K562 (cell line): Measurements from ENCODE around the gene ZBTB47. TPM values are rescaled to one million over a fixed set of nuclear protein-coding genes. Genes with fewer than 3 reads are reported as not detected.

ENCODE experiments used
- ATAC-seq: fragments of 200-7000 bp; cut with Tn5 transposase; 3 replicates; pipeline ENCODE4 v1.9.1; 2020; ENCODE audit warnings: moderate library complexity
- BruUV-seq: library from RNA; stranded (reverse); fragments of 400-500 nt; replicated peaks from 2 replicates; lab custom pipeline; 2021; lab: Mats Ljungman, UMichigan
- CTCF ChIA-PET: fragments of 300-600 bp; formaldehyde crosslinking; extraction: SDS; loops from one replicate; lab custom pipeline; 2021; ENCODE audit warnings: low intra/inter-chr PET ratio; lab: Yijun Ruan, JAX
- POLR2A ChIA-PET: fragments of 300-600, 350-650 bp; sonication (Branson Sonifier 250); formaldehyde crosslinking; extraction: SDS; loops from one replicate; lab custom pipeline; 2021; ENCODE audit warnings: antibody characterized with exemption, inconsistent platforms; lab: Yijun Ruan, JAX
- DNase-seq, 4 experiments: peaks; one replicate each; pipeline versions ENCODE4 v3.0.0 to v3.0.0-alpha.2; 2011 to 2018; ENCODE audit warnings: low spot score in 3 of 4, mixed read lengths in 3 of 4; ENCODE audit errors: extremely low read depth in 1 of 4
- FAIRE-seq: peaks from 2 replicates; lab custom pipeline; 2011; peaks lifted over from hg19 to GRCh38; lab: Jason Lieb, UNC
- H2AFZ ChIP-seq: 2 replicates; pipeline ENCODE4 v1.6.0; 2011; ENCODE audit warnings: low read depth, low read length, control low read depth, inconsistent platforms
- H3K27ac ChIP-seq: fragments of 200-600 bp; 3 replicates; pipeline ENCODE4 v1.8.0; 2011; ENCODE audit warnings: low read depth, mild to moderate bottlenecking, control low read depth, inconsistent platforms, low read length, moderate library complexity, mixed read lengths; ENCODE audit errors: extremely low read depth
- H3K27me3 ChIP-seq, 2 experiments: fragments of 300-600 bp in 1 of 2; 2 replicates in 1 of 2; 3 replicates in 1 of 2; pipeline versions ENCODE4 v1.6.0 to v1.8.0; 2011; ENCODE audit warnings: inconsistent platforms in 2 of 2, low read length in 2 of 2, mild to moderate bottlenecking in 1 of 2, mixed read lengths in 1 of 2, moderate library complexity in 1 of 2; ENCODE audit not compliant: control insufficient read depth in 2 of 2, insufficient read depth in 2 of 2
- H3K36me3 ChIP-seq: fragments of 300-600 bp; 3 replicates; pipeline ENCODE4 v1.8.0; 2011; ENCODE audit warnings: mild to moderate bottlenecking, low read length, inconsistent platforms; ENCODE audit not compliant: control insufficient read depth, insufficient read depth
- H3K4me1 ChIP-seq, 2 experiments: fragments of 200-600 bp in 1 of 2; replicated peaks in 1 of 2; 2 replicates in 1 of 2; 3 replicates in 1 of 2; pipeline versions ENCODE4 v1.5.1 to v1.8.0; 2011; ENCODE audit warnings: inconsistent platforms in 2 of 2, low read length in 2 of 2, mild to moderate bottlenecking in 1 of 2, mixed read lengths in 1 of 2, moderate library complexity in 1 of 2; ENCODE audit not compliant: control insufficient read depth in 2 of 2, insufficient read depth in 2 of 2
- H3K4me2 ChIP-seq: 2 replicates; pipeline ENCODE4 v1.6.1; 2011; ENCODE audit warnings: low read length, control low read depth, inconsistent platforms, mixed read lengths; ENCODE audit not compliant: insufficient read depth
- H3K4me3 ChIP-seq: fragments of 200-600 bp; sonication (generic), shearing (Covaris generic); 2 replicates; pipeline ENCODE4 v1.5.1; 2016; ENCODE audit warnings: control low read depth, inconsistent platforms
- H3K79me2 ChIP-seq: fragments of 200-600 bp; 3 replicates; pipeline ENCODE4 v1.8.0; 2011; ENCODE audit warnings: low read length, inconsistent platforms; ENCODE audit not compliant: control insufficient read depth, insufficient read depth
- H3K9ac ChIP-seq, 2 experiments: 2 replicates each; pipeline versions ENCODE4 v1.6.0 to v1.6.1; 2011; ENCODE audit warnings: low read depth in 2 of 2, low read length in 2 of 2, control low read depth in 1 of 2, inconsistent platforms in 1 of 2, mild to moderate bottlenecking in 1 of 2, mixed read lengths in 1 of 2; ENCODE audit not compliant: insufficient read depth in 1 of 2
- H3K9me1 ChIP-seq: one replicate; pipeline ENCODE4 v1.6.0; 2011; ENCODE audit warnings: inconsistent platforms, mild to moderate bottlenecking, low read length, moderate library complexity; ENCODE audit not compliant: control insufficient read depth, insufficient read depth
- H3K9me3 ChIP-seq: replicated peaks from 2 replicates; pipeline ENCODE4 v1.5.1; 2011; ENCODE audit warnings: low read depth, low read length, inconsistent platforms; ENCODE audit not compliant: control insufficient read depth, insufficient read depth
- H4K20me1 ChIP-seq: replicated peaks from 2 replicates; pipeline ENCODE4 v1.6.1; 2011; ENCODE audit warnings: low read length, inconsistent platforms, mixed read lengths; ENCODE audit not compliant: control insufficient read depth, insufficient read depth
- CEBPB ChIP-seq: fragments of 450-650 bp; IDR thresholded peaks from 2 replicates; pipeline ENCODE4 v1.6.1; 2016; ENCODE audit warnings: missing genetic modification characterization, missing compliant biosample characterization
- TRIM24 ChIP-seq, 2 experiments: fragments of 450-650 bp; IDR thresholded peaks; 2 replicates each; pipeline ENCODE4 v1.6.1; 2016
- WGBS: fragments of 100-300 bp; shearing (Covaris generic); methylation state at CpG from one replicate; pipeline ENCODE4 v1.1.6; 2016; ENCODE audit warnings: low coverage, mixed read lengths; ENCODE audit not compliant: insufficient coverage; ENCODE audit errors: missing lambda C conversion rate; 5-methylcytosine and 5-hydroxymethylcytosine counted together
- in situ Hi-C: fragments of 300-500 bp; cut with MboI; formaldehyde crosslinking; loops from 4 replicates; pipeline ENCODE4 v1.15.0; 2018; ENCODE audit warnings: inconsistent platforms, mixed read lengths
- intact Hi-C: fragments of 100-400 bp; cut with micrococcal nuclease; formaldehyde crosslinking; loops from 2 replicates; pipeline ENCODE4 v1.14.2; 2022
- polyA plus RNA-seq, 8 experiments: library from polyadenylated mRNA; depleted of rRNA in 4 of 8; stranded (reverse) in 5 of 8; unstranded in 3 of 8; fragments of >200 nt; fragmentation: Nextera tagmentation in 2 of 8; fragmentation: Illumina TruSeq in 1 of 8; extraction: Ambion mirVana in 2 of 8; extraction: Trizol in 1 of 8; gene quantifications; 2 replicates each; pipeline versions ENCODE4 v1.2.1 to v1.2.3, GENCODE V29; 2011 to 2014; ENCODE audit warnings: inconsistent platforms in 1 of 8, missing spikeins in 1 of 8
- total RNA-seq, 7 experiments: library from RNA; depleted of rRNA in 6 of 7; stranded (reverse); fragments of >200 nt in 6 of 7; fragmentation: Illumina TruSeq in 2 of 7; extraction: Trizol in 2 of 7; gene quantifications; 2 replicates each; pipeline versions ENCODE4 v1.2.1 to v1.2.3, GENCODE V29; 2011 to 2021; ENCODE audit warnings: low replicate concordance in 1 of 7
- TF ChIP-seq, protein P1 (sequence below), 2 experiments: fragments of 450-650 bp in 1 of 2; sonication (generic) in 1 of 2; formaldehyde crosslinking in 1 of 2; IDR thresholded peaks in 1 of 2; conservative IDR thresholded peaks in 1 of 2; 2 replicates each; pipeline versions ENCODE4 v1.6.1 to v1.8.1; 2016 to 2023; ENCODE audit warnings: mild to moderate bottlenecking in 2 of 2, moderate library complexity in 2 of 2, inconsistent platforms in 1 of 2, missing genetic modification reagents in 1 of 2

The ZBTB47 gene
- total and polyA plus RNA-seq, 9 of the 15 experiments (the other 6 are each of a cell fraction or from before 2014, with no cell fraction given): 0.11 to 4.6 (median 1.7) TPM; not detected in 1

DNA sequence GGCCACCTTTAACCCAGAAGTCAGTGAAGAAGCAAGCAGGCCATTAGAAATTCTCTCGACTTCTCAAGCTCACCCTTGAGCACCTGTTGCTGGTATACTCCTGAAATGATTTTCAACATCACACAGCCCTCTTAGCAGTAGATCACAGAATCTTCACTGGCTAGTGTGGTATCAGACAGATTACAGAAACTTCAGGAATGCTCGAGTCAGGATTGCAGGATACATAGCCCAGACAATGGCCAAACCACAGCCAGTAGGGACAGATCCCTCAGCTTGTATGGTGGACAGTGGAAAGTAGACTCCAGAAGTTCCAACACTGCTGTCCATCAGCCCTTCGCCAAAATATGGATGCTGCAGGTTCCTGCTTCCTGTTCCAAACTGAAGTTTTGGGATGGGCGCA is 27.3 kb downstream of the ZBTB47 start:
- no peak for ATAC-seq
- in situ Hi-C loops (no loop called here), intact Hi-C loops (no loop called here)
- no peak for FAIRE-seq
- H2AFZ ChIP-seq: no peak overlapping the region
- WGBS: 4% methylated on average over 4 of the region's 4 CpGs
- no peaks in the 10 kb centered on the region for H3K79me2 ChIP-seq
- DNase-seq: no peak
- H3K9me3 ChIP-seq: no peaks in the 10 kb centered on the region
- ChIA-PET CTCF (no interaction called here), POLR2A (no interaction called here)
- H3K27me3 ChIP-seq: peaks cover 17 to 36% of the 10 kb centered on the region in 2 experiments; a peak in 4 of 5 replicates
- H3K4me1 ChIP-seq: peaks cover 3 to 11% of the 10 kb centered on the region in 2 experiments; a peak in 3 of 5 replicates
- no peaks in the 10 kb centered on the region for H3K36me3 ChIP-seq
- no peak overlapping the region for H3K4me2 ChIP-seq
- no peaks in the 10 kb centered on the region for H3K9me1 ChIP-seq
- no TSS peak for BruUV-seq
- H4K20me1 ChIP-seq: no peaks in the 10 kb centered on the region
- H3K9ac ChIP-seq: no peak overlapping the region
- no peak overlapping the region for H3K4me3 ChIP-seq
- TF ChIP-seq TRIM24 (IDR thresholded peaks at IDR 0.05): no peak
- TF ChIP-seq CEBPB (tag): 0 out of 2 replicates have a peak, but pooled peaks have one; percentile 26
- TF ChIP-seq, protein P1, sequence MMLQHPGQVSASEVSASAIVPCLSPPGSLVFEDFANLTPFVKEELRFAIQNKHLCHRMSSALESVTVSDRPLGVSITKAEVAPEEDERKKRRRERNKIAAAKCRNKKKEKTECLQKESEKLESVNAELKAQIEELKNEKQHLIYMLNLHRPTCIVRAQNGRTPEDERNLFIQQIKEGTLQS (IDR thresholded peaks at IDR 0.05): 0 out of 2 replicates have a peak, but pooled peaks have one; percentile 30
- TF ChIP-seq, protein P1 (CRISPR knock-in tag; conservative IDR thresholded peaks at IDR 0.05): no peak
- TF ChIP-seq, all 486 proteins: peak for 2
- H3K27ac ChIP-seq: no peak overlapping the region
